HG02763 (cell line): ENCODE results near the gene MRPS7.

ENCODE experiments used
- ATAC-seq: cut with Tn5 transposase; IDR thresholded peaks from one replicate; pipeline ENCODE4 v1.9.1; 2021; ENCODE audit warnings: mild to moderate bottlenecking, moderate library complexity; ENCODE audit not compliant: unreplicated experiment

MRPS7 gene

GRCh38 chr17:75261336-75262111, at the start of gene MRPS7, which contains the start of gene GGA3:
Gene MRPS7 (plus strand): TSS chr17:75261879. CDS start chr17:75261901, 22 bp downstream.
Gene GGA3 (minus strand): TSS chr17:75261606. CDS start chr17:75261587, 19 bp downstream.
- ATAC-seq = peak; percentile 89

- ATAC-seq = no peak
Measured at GRCh38 chr17:75218131-75218530, 43.5 kb upstream of the MRPS7 start.

GRCh38 chr17:75219815-75220214, 41.9 kb upstream of the MRPS7 start:
- no peak for ATAC-seq

- no peak for ATAC-seq
Measured at GRCh38 chr17:75225016-75225415, 36.7 kb upstream of the MRPS7 start.

DNA sequence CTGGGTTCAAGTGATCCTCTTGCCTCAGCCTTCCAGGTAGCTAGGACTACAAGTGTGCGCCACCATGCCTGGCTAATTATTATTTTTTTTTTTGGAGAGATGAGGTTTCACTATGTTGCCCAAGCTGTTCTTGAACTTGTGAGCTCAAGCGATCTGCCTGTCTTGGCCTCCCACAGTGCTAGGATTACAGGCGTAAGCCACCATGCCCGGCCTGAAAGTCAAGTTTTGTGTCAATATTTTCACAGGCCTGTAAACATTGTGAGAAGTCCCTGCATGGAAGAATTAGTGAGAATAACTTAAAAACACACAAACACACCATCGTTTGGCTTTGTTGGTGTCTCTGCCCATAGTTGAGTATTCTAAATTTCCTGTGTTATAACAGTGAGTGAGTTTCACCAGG, 34.0 kb upstream of the MRPS7 start:
- ATAC-seq = no peak

- no peak for ATAC-seq
Measured at GRCh38 chr17:75228305-75228704, 33.4 kb upstream of the MRPS7 start.

DNA sequence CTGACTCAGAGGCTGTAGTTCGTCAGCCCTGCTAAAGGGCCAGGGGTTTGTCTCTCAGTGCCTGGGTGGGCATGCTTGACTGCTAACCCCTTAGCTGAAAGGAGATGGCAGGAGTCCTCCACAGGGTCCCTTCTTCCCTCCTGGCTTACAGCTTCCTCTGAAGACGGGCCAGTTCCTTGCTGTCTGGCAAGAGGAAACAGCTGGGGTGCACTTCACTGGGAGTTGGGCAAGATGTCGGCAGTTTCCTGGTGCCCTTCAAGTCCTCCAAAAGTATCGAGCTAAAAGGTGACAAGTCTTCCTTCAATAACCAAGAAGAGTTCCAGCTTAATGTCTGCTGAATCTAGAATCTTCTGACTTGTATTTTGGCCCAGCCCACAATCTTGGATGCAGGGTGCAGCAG, 32.8 kb upstream of the MRPS7 start:
- no peak for ATAC-seq

GRCh38 chr17:75231071-75231470, 30.6 kb upstream of the MRPS7 start:
- no peak for ATAC-seq

GRCh38 chr17:75231741-75232464, 29.8 kb upstream of the MRPS7 start:
- ATAC-seq = no peak

- ATAC-seq = no peak
Measured at GRCh38 chr17:75232786-75233185, 28.9 kb upstream of the MRPS7 start.

DNA sequence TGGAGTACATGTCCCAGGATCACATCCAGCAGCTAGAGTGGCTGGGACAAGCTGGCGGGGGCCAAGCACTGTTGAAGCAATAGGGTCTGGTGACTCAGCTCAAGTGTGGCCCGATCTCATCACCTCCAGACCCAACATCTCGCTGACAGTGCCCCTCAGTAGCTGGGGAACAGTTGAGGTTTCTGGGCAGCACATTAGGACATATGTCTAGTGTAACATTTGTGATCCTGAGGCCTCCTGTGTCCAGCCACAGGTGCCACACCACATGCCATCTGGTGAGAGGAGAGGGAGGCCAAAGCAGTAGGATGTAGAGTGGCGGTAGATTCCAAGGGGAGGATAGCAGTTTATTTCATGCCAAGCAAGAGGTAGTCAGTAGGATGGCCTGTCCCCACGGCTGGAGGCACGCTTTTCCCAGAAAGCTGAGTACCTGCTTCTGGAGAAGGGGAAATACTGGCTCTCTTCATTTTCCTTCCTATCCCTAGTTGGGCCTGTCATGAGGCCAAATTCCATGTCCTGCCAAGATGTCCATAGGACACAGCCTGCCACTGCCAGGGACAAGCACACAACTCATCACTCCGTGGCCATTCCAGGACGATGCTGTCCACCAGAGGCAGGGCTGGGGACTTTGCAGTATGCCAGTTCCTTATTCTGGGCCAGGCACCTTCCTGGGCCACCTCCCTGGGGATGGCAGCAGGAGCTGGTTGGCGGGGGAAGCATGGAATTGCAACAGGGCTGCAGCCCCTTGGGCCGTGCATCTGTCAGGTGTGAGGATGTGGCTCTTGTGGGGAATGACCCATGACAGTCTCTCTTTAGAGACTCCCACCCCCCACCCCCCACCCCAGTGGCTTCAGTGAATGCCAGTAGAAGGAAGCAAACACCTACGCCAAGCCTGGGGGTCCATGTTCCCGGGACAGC, 24.3 kb upstream of the MRPS7 start:
- no peak for ATAC-seq

GRCh38 chr17:75238020-75238580, 23.6 kb upstream of the MRPS7 start:
- no peak for ATAC-seq

- no peak for ATAC-seq
Measured at GRCh38 chr17:75238684-75239191, 22.9 kb upstream of the MRPS7 start.

GRCh38 chr17:75239214-75239613, 22.5 kb upstream of the MRPS7 start:
- no peak for ATAC-seq

GRCh38 chr17:75239778-75240393, 21.8 kb upstream of the MRPS7 start:
- no peak for ATAC-seq

DNA sequence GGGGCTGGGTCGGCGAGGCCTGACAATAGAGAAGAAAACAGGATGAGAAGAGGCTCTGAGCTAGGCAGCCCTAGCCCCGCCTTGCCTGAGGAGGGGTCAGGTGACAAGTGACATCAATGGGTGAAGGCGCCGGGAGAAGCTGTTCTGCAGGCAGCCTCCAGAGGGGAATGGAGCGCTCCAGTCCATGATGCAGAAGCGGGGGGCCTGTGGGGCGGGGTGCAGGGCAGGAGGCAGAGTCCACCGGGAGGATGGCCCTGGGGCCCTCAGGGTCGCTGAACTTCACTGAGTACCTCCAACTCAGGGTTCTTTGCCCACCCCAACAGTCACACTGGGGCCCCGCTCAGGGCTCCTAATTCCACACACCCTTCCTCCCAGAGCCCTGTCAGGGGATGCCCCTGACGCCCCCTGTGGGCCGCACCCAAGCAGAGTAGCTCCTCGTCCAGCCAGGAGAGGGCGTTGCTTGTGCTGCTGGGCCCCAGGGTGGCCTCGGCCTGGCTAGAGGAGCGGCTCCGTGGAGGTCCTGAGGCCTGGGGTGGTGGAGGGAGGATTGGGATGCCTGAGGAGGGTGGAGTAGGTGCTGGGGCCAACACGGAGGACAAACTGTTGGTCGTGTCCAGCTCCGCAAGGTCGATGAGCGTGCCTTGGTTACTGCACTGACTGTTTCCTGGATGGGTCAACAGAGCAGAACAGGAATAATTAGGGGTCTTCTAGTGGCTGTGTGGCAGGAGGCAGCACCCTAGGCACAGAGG, 21.1 kb upstream of the MRPS7 start:
- no peak for ATAC-seq

DNA sequence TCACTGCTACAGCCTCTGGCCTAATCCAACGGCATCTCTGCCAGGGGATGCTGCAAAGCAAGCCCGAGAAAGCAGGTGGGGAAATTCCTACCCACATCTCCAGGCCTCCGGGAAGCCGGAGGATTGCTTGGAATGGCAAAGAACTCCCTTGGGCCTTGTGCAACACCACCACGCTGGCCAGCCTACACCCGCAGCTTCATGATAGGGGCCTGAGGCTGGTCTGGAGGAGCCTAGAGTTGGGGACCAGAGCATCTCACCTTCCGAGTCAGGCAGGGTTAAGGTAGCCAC, 20.6 kb upstream of the MRPS7 start:
- ATAC-seq = no peak

- no peak for ATAC-seq
Measured at GRCh38 chr17:75241502-75241901, 20.2 kb upstream of the MRPS7 start.

DNA sequence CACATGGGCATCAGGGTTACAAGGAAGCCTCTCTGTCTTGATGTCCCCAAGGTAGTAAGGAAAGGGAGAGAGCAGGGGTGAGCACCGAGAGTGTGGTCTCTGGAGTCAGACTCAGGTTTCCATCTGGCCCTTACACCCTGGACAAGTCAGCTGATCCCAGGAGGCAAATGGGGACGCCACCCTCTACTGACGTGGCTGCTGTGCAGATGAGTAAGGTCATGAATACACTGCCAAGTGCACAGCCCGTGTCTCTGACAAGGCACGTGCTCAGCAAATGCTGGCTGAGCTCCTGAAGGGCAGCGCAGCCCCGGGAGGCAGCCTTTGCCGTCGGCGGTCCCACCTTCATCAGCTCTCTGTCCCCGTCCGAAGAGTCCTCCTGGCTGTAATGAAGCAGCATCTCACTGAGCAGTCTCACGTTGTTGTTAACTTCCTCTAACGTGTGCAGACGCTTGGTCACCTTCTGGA, 19.7 kb upstream of the MRPS7 start:
- ATAC-seq = no peak
